SK-N-SH (cell line): ENCODE results near the gene CTSZ. TPM values are rescaled to one million over a fixed set of nuclear protein-coding genes. Genes with fewer than 3 reads are reported as not detected.

Source experiments
- CTCF ChIA-PET: fragments of 300-600, 350-600 bp; formaldehyde crosslinking; extraction: SDS; loops from one replicate; lab custom pipeline; 2021; lab: Yijun Ruan, JAX
- POLR2A ChIA-PET: fragments of 350-600 bp; sonication (Branson Sonifier 250); formaldehyde crosslinking; extraction: SDS; loops from one replicate; lab custom pipeline; 2020; ENCODE audit warnings: antibody characterized with exemption, inconsistent platforms; lab: Yijun Ruan, JAX
- DNase-seq: peaks from one replicate; pipeline ENCODE4 v3.0.0; 2012
- H2AFZ ChIP-seq: fragments of 200-600 bp; sonication (generic); 2 replicates; pipeline ENCODE4 v1.8.1; 2016; ENCODE audit warnings: antibody characterized with exemption, mild to moderate bottlenecking, low read depth
- H3F3A ChIP-seq: fragments of 200-600 bp; sonication (generic); replicated peaks from 2 replicates; pipeline ENCODE3; 2016; ENCODE audit warnings: antibody characterized with exemption, mild to moderate bottlenecking; ENCODE audit not compliant: insufficient read depth
- H3K27ac ChIP-seq, 2 experiments: fragments of 200-500 bp in 1 of 2; fragments of 200-600 bp in 1 of 2; sonication (Bioruptor generic) in 1 of 2; sonication (generic), shearing (Covaris generic) in 1 of 2; 2 replicates each; pipeline versions ENCODE4 v1.5.1 to v1.6.1; 2014 to 2016; ENCODE audit warnings: low read depth in 2 of 2, inconsistent platforms in 1 of 2, low read length in 1 of 2, mild to moderate bottlenecking in 1 of 2, mixed read lengths in 1 of 2
- H3K27me3 ChIP-seq: fragments of 200-600 bp; sonication (generic), shearing (Covaris generic); 2 replicates; pipeline ENCODE4 v1.6.1; 2016; ENCODE audit warnings: mixed run types; ENCODE audit not compliant: insufficient read depth
- H3K36me3 ChIP-seq, 2 experiments: fragments of 200-500 bp in 1 of 2; fragments of 200-600 bp in 1 of 2; sonication (Bioruptor generic) in 1 of 2; sonication (generic) in 1 of 2; replicated peaks in 1 of 2; 2 replicates each; pipeline versions ENCODE3 to v1.5.1; 2014 to 2016; ENCODE audit warnings: low read length in 1 of 2, mild to moderate bottlenecking in 1 of 2; ENCODE audit not compliant: insufficient read depth in 2 of 2, control insufficient read depth in 1 of 2
- H3K4me1 ChIP-seq, 2 experiments: fragments of 200-500 bp in 1 of 2; fragments of 200-600 bp in 1 of 2; sonication (Bioruptor generic) in 1 of 2; sonication (generic), shearing (Covaris generic) in 1 of 2; 2 replicates each; pipeline versions ENCODE4 v1.5.1 to v1.6.1; 2014 to 2016; ENCODE audit warnings: low read depth in 1 of 2, low read length in 1 of 2, mixed run types in 1 of 2; ENCODE audit not compliant: insufficient read depth in 2 of 2, control insufficient read depth in 1 of 2
- H3K4me2 ChIP-seq: fragments of 200-600 bp; sonication (generic), shearing (Covaris generic); 2 replicates; pipeline ENCODE4 v1.6.1; 2017; ENCODE audit warnings: mixed run types
- H3K4me3 ChIP-seq, 2 experiments: fragments of 200-500 bp in 1 of 2; fragments of 200-600 bp in 1 of 2; sonication (Bioruptor generic) in 1 of 2; sonication (generic), shearing (Covaris generic) in 1 of 2; 2 replicates each; pipeline versions ENCODE4 v1.5.1 to v1.8.1; 2014 to 2016; ENCODE audit warnings: low read depth in 2 of 2, inconsistent platforms in 1 of 2, low read length in 1 of 2, mild to moderate bottlenecking in 1 of 2, mixed read lengths in 1 of 2, moderate library complexity in 1 of 2
- H3K79me2 ChIP-seq: fragments of 200-600 bp; sonication (generic); 2 replicates; pipeline ENCODE4 v1.8.1; 2017; ENCODE audit warnings: mild to moderate bottlenecking; ENCODE audit not compliant: insufficient read depth
- H3K9ac ChIP-seq: fragments of 200-600 bp; sonication (generic); 2 replicates; pipeline ENCODE4 v1.6.1; 2017; ENCODE audit warnings: mixed run types
- H3K9me2 ChIP-seq: fragments of 200-600 bp; sonication (generic); 2 replicates; pipeline ENCODE4 v1.6.1; 2017; ENCODE audit warnings: mixed run types
- H3K9me3 ChIP-seq: fragments of 200-600 bp; sonication (generic); 2 replicates; pipeline ENCODE4 v1.6.1; 2017; ENCODE audit warnings: mixed run types, mild to moderate bottlenecking, moderate library complexity
- H4K20me1 ChIP-seq: fragments of 200-600 bp; sonication (generic); 2 replicates; pipeline ENCODE4 v1.6.1; 2017; ENCODE audit warnings: mild to moderate bottlenecking, mixed run types; ENCODE audit not compliant: insufficient read depth
- EP300 ChIP-seq, 2 experiments: IDR thresholded peaks; 2 replicates each; pipeline versions ENCODE4 v1.4.0 to v1.6.1; 2012; ENCODE audit warnings: borderline replicate concordance in 1 of 2, low read depth in 1 of 2, low read length in 1 of 2
- FOSL2 ChIP-seq: IDR thresholded peaks from 2 replicates; pipeline ENCODE4 v1.4.0; 2012; ENCODE audit warnings: low read depth, mild to moderate bottlenecking, moderate library complexity, borderline replicate concordance
- GATA2 ChIP-seq: sonication (generic); formaldehyde crosslinking; IDR thresholded peaks from 2 replicates; pipeline ENCODE4 v1.5.0; 2020; ENCODE audit warnings: mild to moderate bottlenecking, missing genetic modification reagents
- JUND ChIP-seq: IDR thresholded peaks from 2 replicates; pipeline ENCODE4 v1.4.0; 2012
- MXI1 ChIP-seq: IDR thresholded peaks from 2 replicates; pipeline ENCODE4 v1.6.1; 2012; ENCODE audit warnings: mild to moderate bottlenecking, low read depth, low read length, improper control_type of control experiment
- NFIC ChIP-seq: IDR thresholded peaks from 2 replicates; pipeline ENCODE4 v1.4.0; 2012; ENCODE audit warnings: borderline replicate concordance
- PBX3 ChIP-seq: IDR thresholded peaks from 2 replicates; pipeline ENCODE4; 2012
- RXRA ChIP-seq: IDR thresholded peaks from 2 replicates; pipeline ENCODE4 v1.4.0; 2012; ENCODE audit warnings: low read depth, mild to moderate bottlenecking, borderline replicate concordance
- TAF1 ChIP-seq: IDR thresholded peaks from 2 replicates; pipeline ENCODE4 v1.6.1; 2012; ENCODE audit warnings: low read depth, mild to moderate bottlenecking, low read length, moderate library complexity, borderline replicate concordance
- TCF12 ChIP-seq: IDR thresholded peaks from 2 replicates; pipeline ENCODE4 v1.4.0; 2012
- YY1 ChIP-seq: IDR thresholded peaks from 2 replicates; pipeline ENCODE4 v1.4.0; 2012; ENCODE audit warnings: low read depth, mild to moderate bottlenecking
- WGBS: methylation state at CpG from one replicate; pipeline ENCODE4 v1.1.6; 2017; ENCODE audit warnings: low lambda C conversion rate; 5-methylcytosine and 5-hydroxymethylcytosine counted together
- polyA plus RNA-seq, 3 experiments: library from polyadenylated mRNA; depleted of rRNA; stranded (reverse); fragments of >200 nt; gene quantifications; 2 replicates each; pipeline ENCODE4 v1.2.3, GENCODE V29; 2012
- TF ChIP-seq, protein P1 (sequence below): IDR thresholded peaks from 2 replicates; pipeline ENCODE4 v1.4.0; 2012; ENCODE audit warnings: low read depth, borderline replicate concordance
- TF ChIP-seq, protein P2 (sequence below): IDR thresholded peaks from 2 replicates; pipeline ENCODE4 v1.4.0; 2012; ENCODE audit warnings: low read depth

The CTSZ gene
- polyA plus RNA-seq, 1 of the 3 experiments (the other 2 are of a cell fraction), result 0.03 TPM

GRCh38 chr20:59013959-59014608 is 7.0 kb upstream of the CTSZ start:
- H4K20me1 ChIP-seq, result no peaks in the 10 kb centered on the region
- 0 out of 2 replicates have a peak overlapping the region, but pooled peaks have one; percentile 43 for H3K4me2 ChIP-seq
- H3K27me3 ChIP-seq, result no peaks in the 10 kb centered on the region
- H3K9me2 ChIP-seq, result no peaks in the 10 kb centered on the region
- WGBS, result 65% methylated on average over 13 of the region's 13 CpGs
- peaks cover 12% of the 10 kb centered on the region for H3F3A ChIP-seq
- H2AFZ ChIP-seq, result no peak overlapping the region
- no peaks in the 10 kb centered on the region for H3K9me3 ChIP-seq
- DNase-seq, result no peak
- ChIA-PET POLR2A (no interaction called here), CTCF (interaction anchor here (1.2 kb wide), 1 partner anchor 804 kb away, joined by 3 read pairs; no protein-coding TSS in a partner anchor)
- H3K36me3 ChIP-seq, result no peaks in the 10 kb centered on the region
- H3K4me3 ChIP-seq, result no peak overlapping the region
- peaks cover 24 to 48% of the 10 kb centered on the region in 2 experiments; a peak in 3 of 4 replicates for H3K4me1 ChIP-seq
- H3K27ac ChIP-seq, result peak overlapping the region in 1 of 2 experiments; percentile 62; a peak in 2 of 4 replicates
- peaks cover under 1% of the 10 kb centered on the region; the same call in 1 of the 2 replicates for H3K79me2 ChIP-seq
- H3K9ac ChIP-seq, result no peak overlapping the region
- TF ChIP-seq MXI1, result no peak
- TF ChIP-seq YY1, result 0 out of 2 replicates have a peak, but pooled peaks have one; percentile 48
- TF ChIP-seq PBX3, result peak; percentile 11; the same call in 1 of the 2 replicates
- TF ChIP-seq, protein P1, sequence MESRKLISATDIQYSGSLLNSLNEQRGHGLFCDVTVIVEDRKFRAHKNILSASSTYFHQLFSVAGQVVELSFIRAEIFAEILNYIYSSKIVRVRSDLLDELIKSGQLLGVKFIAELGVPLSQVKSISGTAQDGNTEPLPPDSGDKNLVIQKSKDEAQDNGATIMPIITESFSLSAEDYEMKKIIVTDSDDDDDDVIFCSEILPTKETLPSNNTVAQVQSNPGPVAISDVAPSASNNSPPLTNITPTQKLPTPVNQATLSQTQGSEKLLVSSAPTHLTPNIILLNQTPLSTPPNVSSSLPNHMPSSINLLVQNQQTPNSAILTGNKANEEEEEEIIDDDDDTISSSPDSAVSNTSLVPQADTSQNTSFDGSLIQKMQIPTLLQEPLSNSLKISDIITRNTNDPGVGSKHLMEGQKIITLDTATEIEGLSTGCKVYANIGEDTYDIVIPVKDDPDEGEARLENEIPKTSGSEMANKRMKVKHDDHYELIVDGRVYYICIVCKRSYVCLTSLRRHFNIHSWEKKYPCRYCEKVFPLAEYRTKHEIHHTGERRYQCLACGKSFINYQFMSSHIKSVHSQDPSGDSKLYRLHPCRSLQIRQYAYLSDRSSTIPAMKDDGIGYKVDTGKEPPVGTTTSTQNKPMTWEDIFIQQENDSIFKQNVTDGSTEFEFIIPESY, result no peak
- TF ChIP-seq, protein P2, sequence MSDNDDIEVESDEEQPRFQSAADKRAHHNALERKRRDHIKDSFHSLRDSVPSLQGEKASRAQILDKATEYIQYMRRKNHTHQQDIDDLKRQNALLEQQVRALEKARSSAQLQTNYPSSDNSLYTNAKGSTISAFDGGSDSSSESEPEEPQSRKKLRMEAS, result peak; percentile 41; the same call in 1 of the 2 replicates
- TF ChIP-seq GATA2 (CRISPR knock-in tag), result 0 out of 2 replicates have a peak, but pooled peaks have one; percentile 24
- no peak for TF ChIP-seq EP300 (IDR thresholded peaks at IDR 0.05; ENCODE audit: borderline replicate concordance in 1 of 2, low read depth in 1 of 2, low read length in 1 of 2)
- no peak for TF ChIP-seq TAF1
- peak; percentile 57; the same call in 1 of the 2 replicates for TF ChIP-seq FOSL2
- no peak; the same call in 1 of the 2 replicates for TF ChIP-seq TCF12
- TF ChIP-seq NFIC, result peak; percentile 34; the same call in 1 of the 2 replicates
- TF ChIP-seq RXRA, result no peak
- peak; percentile 38; the same call in 1 of the 2 replicates for TF ChIP-seq JUND
